GM19025 (cell line): ENCODE measurements around the gene VTI1A.

Experiments
- ATAC-seq: cut with Tn5 transposase; IDR thresholded peaks from one replicate; pipeline ENCODE4 v1.9.1; 2021; ENCODE audit warnings: mild to moderate bottlenecking, low read depth, moderate library complexity; ENCODE audit not compliant: unreplicated experiment

Gene VTI1A

GRCh38 chr10:112816891-112817290, 369.9 kb downstream of the VTI1A start:
- ATAC-seq, result no peak

- ATAC-seq, result no peak
Measured at GRCh38 chr10:112817981-112818777, 371.2 kb downstream of the VTI1A start.

DNA sequence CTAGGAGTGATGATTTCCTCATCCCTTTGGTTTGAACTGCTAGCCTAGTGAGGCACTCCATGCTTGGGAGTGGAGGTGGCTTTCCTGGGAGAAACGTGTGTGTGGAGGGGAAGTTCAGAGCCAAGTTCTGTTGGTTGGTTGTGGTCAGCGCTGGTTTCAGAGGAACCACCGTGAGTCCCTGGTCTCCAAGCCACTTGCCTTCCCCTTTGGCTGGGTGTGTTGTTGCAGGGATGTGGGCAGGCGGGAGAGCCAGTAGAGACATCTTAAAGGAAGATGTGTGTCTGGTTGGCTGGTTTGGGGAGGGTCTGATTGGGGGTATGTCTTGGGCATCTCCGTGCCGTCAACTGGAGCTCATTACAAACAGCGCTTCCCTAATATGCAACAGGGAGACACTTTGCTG, 372.2 kb downstream of the VTI1A start:
- no peak for ATAC-seq

- no peak for ATAC-seq
Measured at GRCh38 chr10:112820320-112820719, 373.3 kb downstream of the VTI1A start.

- no peak for ATAC-seq
Measured at GRCh38 chr10:112821038-112821437, 374.0 kb downstream of the VTI1A start.

GRCh38 chr10:112821663-112822062, 374.6 kb downstream of the VTI1A start:
- ATAC-seq, result no peak

DNA sequence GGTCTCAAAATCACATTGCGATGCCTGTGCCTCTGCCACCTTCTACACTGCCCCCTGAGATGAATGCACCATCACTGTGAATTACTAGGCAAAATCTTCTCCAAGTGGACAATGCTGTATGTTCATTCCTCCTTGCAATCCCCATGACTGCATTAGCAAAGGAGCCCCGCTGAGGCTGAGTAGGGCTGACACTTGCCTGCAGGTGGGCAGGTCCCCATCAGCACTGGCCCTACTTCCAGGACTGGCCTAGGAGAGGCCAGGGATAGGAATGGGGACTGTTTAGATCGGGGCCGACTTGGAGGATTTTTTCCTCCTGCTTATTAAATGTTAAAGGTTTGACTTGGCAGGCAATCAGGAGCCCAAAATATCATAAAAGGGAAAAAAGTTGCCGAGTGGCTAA, 376.0 kb downstream of the VTI1A start:
- ATAC-seq, result no peak

DNA sequence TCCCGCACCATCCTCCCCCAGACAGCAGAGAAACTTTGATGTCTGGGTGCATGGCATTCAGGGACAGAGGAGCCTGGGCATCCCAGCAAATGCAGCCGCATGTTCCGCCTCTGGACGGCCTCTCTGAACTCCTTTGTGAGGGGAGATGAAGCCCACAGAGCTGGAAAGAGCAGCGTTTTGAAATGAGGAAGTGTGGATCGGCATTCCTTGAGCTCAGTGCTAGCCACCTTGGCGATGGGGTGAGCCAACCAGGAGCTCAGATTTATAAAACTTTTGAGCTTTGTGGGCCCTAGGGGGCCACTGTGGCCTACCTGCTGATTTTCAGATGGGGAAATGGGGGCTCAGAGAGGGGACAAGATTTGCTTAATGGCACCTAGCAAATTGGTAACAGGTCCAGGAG, 376.6 kb downstream of the VTI1A start:
- no peak for ATAC-seq

DNA sequence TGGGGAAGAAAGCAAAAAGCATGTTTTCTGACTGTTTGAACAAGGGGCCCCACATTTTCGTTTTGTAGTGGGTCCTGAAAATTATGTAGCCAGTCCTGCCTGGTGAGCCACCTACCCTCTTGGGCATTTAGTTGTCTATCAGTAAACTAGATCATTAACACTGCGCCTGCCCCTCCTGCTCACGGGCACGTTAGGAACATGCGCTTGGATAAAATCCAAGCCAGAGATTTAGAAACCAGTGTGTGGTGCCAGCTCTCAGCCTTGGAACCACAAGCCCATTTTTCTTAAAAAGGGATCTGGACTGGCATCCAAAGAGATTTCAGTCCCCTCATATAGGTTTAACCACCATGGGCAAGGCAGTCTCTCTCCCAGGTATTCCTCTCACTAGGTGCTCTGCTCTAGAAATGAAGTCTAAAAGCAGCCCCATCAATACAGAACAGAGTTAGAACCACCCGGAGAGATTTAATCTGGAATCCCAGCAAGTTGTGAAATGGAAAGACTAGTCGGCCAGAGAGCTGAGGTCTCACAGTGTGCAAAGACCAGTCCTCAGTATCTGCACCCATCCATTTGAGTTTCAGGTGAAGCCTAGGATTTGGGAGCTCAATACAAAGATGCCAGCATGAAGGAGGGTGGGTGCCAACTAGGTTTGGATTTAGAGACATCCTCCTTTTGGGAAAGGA, 379.1 kb downstream of the VTI1A start:
- ATAC-seq, result no peak

DNA sequence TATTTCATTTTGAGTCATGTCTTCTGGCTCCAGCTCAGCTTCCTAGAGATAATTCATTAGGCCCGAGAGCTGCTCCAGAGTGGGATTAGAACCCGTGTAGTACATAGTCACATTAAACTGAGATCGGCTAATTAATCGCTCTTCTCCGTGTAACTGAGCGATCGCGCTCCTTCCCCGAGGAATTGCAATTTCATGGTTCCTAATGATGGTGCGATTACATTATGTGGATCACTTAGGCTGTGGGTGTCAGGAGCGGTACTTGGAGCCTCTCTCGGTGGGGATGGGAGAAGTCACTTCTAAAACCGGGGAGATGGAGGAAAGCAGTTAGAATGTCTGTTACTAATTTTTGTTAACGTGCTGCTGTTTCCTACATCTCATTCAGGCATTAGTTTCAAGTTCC, 380.1 kb downstream of the VTI1A start:
- no peak for ATAC-seq

DNA sequence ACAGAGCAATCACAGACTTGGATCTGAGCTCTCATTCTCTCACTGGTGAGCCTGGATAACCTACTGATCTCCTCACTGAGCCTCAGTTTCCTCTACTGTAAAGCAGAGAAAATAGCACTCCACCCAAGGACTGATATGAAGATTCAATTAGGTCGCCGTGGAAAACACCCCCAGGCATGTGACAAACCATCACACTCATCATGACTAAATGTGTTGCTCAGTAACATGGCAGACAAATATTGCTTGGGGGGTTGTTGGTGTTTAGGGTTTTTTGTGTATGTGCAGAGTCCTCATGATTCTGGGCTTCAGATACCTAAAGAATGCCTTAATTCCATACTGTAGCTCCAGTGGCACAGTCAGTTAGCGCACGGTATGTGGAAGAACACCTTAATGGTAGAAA, 380.9 kb downstream of the VTI1A start:
- ATAC-seq, result no peak

GRCh38 chr10:112831859-112832258, 384.8 kb downstream of the VTI1A start:
- no peak for ATAC-seq

GRCh38 chr10:112832361-112832878, 385.4 kb downstream of the VTI1A start:
- no peak for ATAC-seq

DNA sequence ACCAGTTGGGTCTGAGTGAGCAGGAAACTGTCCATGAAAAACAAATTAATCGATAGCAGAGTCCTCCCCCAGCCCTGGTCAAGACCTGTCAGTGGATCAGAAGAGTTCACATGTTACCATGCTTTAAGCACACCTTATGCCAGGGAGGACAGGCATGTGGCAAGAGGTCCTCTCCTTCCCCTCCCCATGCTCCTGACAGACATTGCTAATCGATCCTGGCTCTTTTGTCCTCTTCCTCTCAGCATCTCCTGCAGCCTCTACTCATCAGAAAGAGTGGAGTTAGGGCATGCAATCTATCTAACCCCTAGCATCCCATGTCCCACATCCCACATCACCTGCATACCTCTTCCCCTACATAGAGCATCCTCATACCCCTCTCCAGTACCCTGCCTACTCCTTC, 385.9 kb downstream of the VTI1A start:
- no peak for ATAC-seq

- ATAC-seq, result no peak
Measured at GRCh38 chr10:112834751-112835181, 387.8 kb downstream of the VTI1A start.

GRCh38 chr10:112835217-112835715, 388.3 kb downstream of the VTI1A start:
- no peak for ATAC-seq

DNA sequence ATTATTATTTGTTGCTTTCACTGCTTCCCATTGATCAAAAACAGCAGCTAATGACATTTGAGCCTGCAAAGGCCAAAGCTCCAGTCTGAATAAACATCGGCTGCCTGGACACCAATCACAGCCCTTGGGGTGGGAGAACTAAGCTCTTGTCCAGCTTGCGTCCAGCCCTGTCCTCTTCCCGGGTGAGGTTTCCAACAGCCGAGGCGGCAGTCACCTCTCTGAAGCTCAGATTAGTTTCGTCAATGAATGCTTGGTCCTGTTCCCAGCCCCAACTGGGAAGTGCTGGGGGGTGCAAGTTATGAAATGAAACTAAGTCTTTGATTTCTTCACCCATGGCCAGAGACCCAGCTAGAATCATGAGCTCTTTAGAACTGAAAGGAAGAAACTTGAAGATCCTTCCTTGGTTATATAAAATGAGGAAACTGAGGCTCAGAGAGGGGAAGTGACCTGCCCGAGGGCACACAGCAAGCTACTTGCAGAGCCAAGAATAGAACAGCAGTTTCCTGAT, 389.0 kb downstream of the VTI1A start:
- ATAC-seq, result no peak

DNA sequence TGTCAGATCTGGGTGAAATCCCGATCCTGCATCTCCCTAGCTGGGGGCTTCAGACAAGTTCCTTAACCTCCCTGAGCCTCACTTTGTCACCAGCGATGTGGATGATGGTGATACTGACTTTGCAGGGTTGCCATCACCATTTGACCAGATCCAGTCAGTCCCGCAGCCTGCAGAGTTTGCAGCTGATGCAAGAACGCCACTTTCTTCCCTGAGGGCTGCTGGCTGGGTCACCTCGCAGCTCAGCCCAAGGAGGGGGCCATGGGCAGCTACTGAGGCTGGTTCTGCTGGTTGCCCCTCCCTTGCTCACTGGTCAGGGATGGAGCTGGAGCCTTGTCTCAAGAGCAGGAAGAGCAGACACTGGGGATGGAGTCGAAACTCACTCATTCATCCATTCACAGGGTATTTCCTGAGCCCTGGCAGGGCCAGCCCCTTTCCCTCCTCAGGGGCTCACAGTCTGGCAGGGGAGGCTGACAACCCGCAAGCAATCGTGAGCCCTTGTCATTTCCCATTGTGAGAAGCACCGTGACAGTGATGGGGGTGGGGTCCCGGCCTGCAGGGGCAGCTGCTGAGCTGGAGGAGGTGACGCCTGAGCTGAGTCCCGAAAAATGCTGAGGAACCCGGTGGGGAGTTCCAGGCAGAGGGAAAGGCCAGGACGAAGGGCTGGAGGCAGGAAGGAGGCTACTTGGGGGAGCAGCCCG, 391.9 kb downstream of the VTI1A start:
- no peak for ATAC-seq

DNA sequence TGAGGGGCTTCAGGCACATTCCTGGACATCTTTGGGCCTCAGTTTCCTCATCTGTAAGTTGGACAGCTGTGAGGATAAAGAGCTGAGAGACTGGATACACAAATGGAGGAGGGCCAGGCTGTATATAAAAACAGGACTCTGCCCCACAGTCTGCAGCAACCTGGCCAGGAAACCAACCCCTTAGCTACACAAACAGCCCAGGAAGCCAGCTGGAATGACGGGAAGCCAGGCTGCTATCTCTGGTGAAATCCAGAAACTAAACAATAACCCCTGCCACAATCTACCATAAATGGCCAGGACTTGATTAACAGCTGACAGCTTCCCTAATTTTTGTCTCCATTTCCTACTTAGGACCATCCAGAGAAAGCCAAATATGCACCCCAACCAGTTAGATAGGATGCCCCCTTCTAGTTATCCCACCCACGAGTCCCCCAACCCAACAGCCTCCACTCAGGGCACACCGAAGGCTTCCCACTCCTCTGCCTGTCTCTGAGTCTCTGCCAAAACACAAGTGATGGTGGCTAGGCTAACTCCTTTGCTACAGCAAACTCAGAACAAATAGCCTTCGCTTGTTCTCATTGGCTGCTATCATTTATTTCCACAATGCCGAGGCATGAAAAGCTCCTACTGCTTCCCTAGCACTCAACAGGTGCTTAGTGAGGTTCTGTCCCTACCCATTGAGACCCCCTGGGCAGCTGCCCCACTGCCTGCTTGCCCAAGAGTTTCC, 393.1 kb downstream of the VTI1A start:
- no peak for ATAC-seq

DNA sequence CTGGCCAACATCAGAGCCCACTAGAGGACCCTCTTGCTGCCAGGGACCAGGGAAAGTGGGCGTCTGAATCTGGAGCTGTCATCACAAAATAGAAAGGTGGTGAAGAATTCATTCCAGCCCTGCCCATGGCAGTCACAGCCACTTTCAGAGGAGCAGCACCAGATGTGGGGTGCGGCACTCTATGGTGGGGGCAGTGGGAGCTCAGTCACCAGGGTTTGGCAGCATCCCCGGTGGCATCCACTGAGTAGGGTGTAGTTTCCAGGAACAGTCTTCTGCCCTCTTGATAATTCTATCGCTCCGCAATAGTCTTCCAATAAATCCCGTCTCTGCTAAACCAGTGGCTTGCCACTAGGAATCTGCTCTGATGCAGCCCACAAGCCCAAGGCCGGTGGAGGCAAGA, 394.5 kb downstream of the VTI1A start:
- no peak for ATAC-seq
